HG02884 (cell line): ENCODE results near the gene NSUN2.

Source experiments
- ATAC-seq: cut with Tn5 transposase; IDR thresholded peaks from one replicate; pipeline ENCODE4 v1.9.1; 2021; ENCODE audit warnings: mild to moderate bottlenecking, moderate library complexity; ENCODE audit not compliant: unreplicated experiment

Gene NSUN2

GRCh38 chr5:6567068-6567467 lies 65.8 kb downstream of the NSUN2 start:
- ATAC-seq: no peak

- no peak for ATAC-seq
Observed at GRCh38 chr5:6565492-6565891, 67.4 kb downstream of the NSUN2 start.

GRCh38 chr5:6557807-6558575 lies 74.9 kb downstream of the NSUN2 start:
- no peak for ATAC-seq

GRCh38 chr5:6556802-6557102 lies 76.1 kb downstream of the NSUN2 start:
- no peak for ATAC-seq

- ATAC-seq: no peak
Observed at GRCh38 chr5:6556089-6556801, 76.6 kb downstream of the NSUN2 start.

GRCh38 chr5:6554812-6555211 lies 78.0 kb downstream of the NSUN2 start:
- ATAC-seq: no peak

GRCh38 chr5:6553972-6554371 lies 78.9 kb downstream of the NSUN2 start:
- no peak for ATAC-seq

- ATAC-seq: no peak
Observed at GRCh38 chr5:6552612-6553011, 80.2 kb downstream of the NSUN2 start.

GRCh38 chr5:6551955-6552313 lies 80.9 kb downstream of the NSUN2 start:
- no peak for ATAC-seq

- no peak for ATAC-seq
Observed at GRCh38 chr5:6551287-6551954, 81.4 kb downstream of the NSUN2 start.

- ATAC-seq: no peak
Observed at GRCh38 chr5:6550628-6551027, 82.2 kb downstream of the NSUN2 start.
